ENCODE measurements around the gene CTNND2.

CTNND2 gene

DNA sequence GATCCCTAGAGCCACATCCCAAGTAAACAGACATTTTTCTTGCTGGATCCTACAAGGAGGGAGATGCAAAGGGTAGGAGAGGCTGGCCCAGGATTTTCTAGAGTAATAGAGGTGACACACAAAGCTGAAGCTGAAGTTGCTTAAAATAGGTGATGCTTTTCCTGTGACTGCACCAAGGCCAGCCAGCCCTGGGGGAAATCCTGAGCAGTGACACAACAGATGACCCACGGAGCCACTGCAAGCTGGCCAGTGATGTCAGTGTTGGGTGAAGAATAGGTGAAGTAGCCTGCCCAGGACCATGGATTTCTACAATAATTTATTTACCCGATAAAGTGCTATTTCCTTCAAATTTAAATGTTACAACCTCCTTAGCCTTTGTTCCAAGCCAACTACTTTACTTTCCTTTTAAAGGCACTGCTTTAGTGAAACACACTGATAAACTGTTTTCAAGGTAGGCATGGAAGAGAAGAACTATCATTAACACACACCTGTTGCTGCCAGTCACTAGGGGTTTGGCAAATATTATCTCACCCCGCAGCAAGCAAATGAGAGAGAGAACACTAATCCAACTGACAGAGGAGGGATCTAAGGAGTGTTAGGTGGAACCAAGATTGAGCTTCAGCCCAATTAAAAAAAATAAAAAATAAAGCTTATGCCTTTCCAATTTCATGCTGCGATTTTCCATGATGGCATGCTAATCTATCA is 123.5 kb downstream of the CTNND2 start:
- no peak for DNase-seq (ENCODE audit: low read depth)

GRCh38 chr5:11777096-11777495 is 127.2 kb downstream of the CTNND2 start:
- no peak for DNase-seq (ENCODE audit: low read depth)

- no peak for DNase-seq (ENCODE audit: low read depth)
Observed at GRCh38 chr5:11770310-11770709, 133.9 kb downstream of the CTNND2 start.

DNA sequence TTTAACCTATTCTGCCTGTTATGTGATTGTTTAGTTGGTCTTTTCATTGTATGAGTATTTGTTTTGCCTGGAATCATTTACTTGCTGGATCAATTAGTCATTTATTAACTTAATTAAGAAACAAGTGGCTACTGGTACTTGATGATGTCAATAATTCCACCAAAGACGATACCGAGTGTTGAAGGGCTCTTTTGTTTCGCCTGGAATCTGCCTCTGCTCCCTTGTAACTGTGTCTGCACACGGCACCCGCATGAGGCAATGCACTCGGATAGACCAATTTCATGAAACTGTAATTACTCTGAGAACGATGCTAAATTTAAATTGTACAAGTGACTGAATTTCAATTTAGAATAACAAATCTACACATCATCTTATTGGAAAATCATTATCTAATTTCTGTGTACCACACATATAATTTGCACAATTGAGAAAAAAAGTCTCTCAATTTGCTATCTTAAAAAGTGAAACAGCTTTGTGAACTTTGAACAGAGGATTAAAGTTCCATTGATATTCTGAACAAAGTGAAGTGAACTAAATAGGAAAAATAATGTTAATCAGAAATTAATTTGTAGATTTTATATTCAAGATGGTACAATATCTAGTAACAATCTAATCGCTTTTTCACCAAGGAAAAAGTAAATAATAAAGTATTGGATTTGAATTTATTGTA is 143.2 kb downstream of the CTNND2 start:
- DNase-seq (ENCODE audit: low read depth), result no peak

DNA sequence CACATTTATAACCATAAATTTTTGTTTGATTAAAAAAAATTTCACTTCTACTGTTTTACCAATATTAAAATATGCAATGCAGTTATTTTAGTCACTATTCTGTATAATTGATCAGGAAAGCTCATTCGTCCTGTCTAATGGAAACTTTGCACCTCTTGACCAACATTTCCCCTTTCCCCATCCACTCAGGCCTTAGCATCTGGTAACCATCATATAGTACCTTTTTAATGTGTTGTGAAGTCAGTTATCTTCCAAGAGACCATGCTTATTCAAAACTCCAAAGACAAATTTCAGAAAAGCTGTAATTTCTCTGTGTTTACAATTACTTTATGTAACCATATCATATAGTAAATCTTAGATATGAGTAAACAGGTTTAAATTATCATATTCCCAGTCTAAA is 145.9 kb downstream of the CTNND2 start:
- DNase-seq (ENCODE audit: low read depth), result no peak

DNA sequence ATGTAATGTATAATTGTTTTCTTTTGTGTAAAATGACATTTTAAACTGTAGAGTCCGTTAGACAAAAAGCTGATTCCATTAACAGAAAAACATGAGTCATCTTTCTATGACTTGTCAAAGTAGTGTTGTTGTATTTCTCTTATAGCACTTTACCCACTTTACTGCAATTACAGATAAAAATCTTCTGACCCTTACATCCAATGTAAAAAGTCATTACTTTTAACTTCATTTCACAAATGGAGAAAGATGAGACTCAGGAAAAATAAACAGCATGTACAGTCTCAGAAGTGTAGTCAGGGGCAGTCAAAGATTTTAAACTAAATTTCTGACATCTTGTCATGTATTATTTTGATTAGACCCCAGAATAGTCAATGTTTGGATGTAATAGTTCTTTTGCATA is 146.6 kb downstream of the CTNND2 start:
- DNase-seq (ENCODE audit: low read depth), result no peak

- no peak for DNase-seq (ENCODE audit: low read depth)
Observed at GRCh38 chr5:11737010-11737409, 167.2 kb downstream of the CTNND2 start.

DNA sequence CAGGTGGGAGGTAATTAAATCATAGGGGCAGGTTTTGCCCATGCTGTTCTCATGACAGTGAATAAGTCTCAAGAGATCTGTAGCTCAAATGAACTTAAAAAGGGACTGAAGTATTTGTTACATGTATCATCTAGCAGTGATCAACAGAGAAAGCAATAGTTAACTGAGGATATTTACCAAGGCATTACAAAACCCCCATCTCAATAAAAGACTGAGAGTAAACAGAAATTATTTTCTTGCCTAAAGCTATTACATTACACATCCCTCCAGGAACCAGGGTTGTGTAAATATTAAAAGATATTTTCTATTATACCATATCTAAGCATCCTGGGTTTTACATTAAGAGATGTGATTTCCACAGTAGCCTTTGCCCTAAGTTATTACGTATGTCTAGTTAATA is 169.9 kb downstream of the CTNND2 start:
- DNase-seq (ENCODE audit: low read depth), result no peak

DNA sequence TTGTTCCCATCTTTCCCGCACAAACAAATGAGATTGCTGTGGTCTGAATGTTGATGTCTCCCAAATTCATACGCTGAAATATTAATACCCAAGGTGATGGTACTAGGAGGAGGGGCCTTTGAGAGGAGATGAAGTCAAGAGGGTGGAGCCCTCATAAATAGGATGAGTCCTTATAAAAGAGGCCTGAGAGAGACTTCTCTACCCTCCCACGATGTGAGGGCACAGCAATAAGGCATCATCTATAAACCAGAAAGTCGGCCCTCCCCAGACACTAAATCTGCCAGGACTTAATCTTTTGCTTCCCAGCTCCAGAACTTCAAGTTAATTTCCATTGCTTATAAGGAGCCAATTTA is 170.4 kb downstream of the CTNND2 start:
- DNase-seq (ENCODE audit: low read depth), result no peak

GRCh38 chr5:11733185-11733839 is 170.9 kb downstream of the CTNND2 start:
- no peak for DNase-seq (ENCODE audit: low read depth)

- no peak for DNase-seq (ENCODE audit: low read depth)
Observed at GRCh38 chr5:11724940-11725339, 179.3 kb downstream of the CTNND2 start.

DNA sequence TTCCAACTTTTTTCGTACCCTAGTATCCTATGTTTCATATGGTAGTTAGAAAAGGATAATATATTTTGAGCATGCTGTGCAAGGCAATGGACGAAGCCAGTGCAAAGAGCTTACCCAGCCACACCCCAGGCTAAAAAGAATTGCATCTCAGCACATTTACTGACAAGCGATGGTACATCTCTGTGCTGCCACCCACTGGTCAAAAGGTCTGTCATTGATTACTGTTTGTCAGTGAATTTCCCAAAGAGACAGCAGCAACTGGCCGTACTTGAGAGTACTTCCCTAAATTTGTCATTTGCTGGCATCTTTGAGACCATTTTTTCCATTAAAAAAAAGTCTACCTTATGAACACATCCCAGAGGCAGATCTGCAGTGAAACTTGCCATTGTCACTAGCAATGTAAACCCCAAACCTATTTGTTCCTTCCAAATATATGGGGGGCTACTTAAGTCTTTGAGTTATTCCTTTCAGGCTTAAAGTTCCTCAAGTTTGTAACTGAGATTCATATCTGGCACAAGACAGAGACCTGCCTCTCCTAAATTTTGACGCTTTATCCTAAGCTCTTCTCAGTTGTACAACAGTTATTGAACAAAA is 184.3 kb downstream of the CTNND2 start:
- DNase-seq (ENCODE audit: low read depth), result no peak

GRCh38 chr5:11715461-11716196 is 188.6 kb downstream of the CTNND2 start:
- DNase-seq (ENCODE audit: low read depth), result no peak

GRCh38 chr5:11711932-11712331 is 192.3 kb downstream of the CTNND2 start:
- DNase-seq (ENCODE audit: low read depth), result no peak

DNA sequence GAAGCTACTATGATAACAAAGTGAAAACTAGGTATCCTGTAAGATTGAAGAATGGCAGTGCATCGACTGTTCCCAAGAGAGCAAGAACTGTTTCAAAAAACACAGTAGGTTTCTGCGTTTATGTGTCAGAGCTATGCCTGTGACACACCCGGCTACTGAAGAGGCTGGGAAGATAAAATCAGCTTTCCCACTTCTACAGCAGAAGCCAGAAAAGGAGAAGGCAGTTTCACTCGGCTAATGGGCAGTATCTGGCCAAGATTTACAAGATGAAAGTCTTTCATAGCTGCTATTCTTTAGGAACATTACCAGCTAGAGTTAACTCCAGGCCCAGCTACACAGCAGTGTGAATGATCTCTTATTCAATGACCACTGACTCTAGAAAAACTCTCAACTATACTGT is 195.2 kb downstream of the CTNND2 start:
- no peak for DNase-seq (ENCODE audit: low read depth)

- DNase-seq (ENCODE audit: low read depth), result no peak
Observed at GRCh38 chr5:11704916-11705315, 199.3 kb downstream of the CTNND2 start.

DNA sequence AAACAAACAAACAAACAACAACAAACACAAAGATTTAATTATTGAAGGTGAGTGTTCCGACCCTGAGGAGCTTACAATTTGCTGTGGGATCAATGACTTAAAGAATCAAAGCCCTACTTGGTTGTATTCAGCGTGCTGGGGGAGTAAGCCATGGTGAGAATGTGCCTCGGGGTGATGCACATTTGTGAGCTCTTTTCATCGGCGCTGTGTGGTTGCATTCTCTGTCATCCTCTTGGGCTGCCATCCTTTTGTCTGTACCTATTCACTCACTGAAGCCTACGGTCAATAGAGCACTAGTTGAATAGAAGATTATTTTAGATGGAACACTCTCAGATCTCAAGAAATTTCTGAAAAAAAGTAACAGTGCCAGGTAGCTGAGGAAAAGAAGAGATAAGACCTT is 203.9 kb downstream of the CTNND2 start:
- no peak for DNase-seq (ENCODE audit: low read depth)

DNA sequence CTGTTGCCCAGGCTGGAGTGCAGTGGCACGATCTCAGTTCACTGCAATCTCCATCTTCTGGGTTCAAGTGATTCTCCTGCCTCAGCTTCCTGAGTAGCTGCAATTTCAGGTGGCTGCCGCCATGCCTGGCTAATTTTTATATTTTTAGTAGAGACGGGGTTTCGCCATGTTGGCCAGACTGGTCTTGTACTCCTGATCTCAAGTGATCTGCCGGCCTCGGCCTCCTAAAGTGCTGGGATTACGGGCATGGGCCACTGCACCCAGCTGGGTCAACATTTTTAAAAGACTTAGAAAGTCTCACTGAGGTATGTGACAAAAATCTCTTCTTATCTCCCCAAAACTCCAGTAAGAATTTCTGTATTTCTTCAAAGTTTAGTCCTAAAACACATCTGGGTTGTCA is 211.6 kb downstream of the CTNND2 start:
- DNase-seq (ENCODE audit: low read depth), result no peak

DNA sequence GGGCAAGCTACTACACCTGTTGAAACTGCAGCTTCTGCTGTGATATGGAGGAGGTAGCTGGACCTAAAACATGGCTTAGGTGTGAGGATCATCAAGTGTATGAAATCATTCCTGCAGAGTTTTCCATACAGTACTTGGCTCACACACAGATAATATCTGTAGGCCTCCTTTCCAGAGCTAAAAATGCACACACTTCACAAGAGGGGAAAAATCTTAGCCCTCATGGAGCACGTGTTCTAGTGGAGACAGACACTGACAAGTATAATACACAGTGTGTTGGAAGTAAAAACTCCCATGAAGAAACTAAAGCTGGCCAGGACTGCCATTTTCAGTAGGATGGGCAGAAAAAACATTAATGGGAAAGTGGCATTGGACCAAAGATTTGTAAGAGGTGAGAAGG is 216.7 kb downstream of the CTNND2 start:
- DNase-seq (ENCODE audit: low read depth), result no peak

GRCh38 chr5:11684607-11685006 is 219.6 kb downstream of the CTNND2 start:
- DNase-seq (ENCODE audit: low read depth), result no peak

DNA sequence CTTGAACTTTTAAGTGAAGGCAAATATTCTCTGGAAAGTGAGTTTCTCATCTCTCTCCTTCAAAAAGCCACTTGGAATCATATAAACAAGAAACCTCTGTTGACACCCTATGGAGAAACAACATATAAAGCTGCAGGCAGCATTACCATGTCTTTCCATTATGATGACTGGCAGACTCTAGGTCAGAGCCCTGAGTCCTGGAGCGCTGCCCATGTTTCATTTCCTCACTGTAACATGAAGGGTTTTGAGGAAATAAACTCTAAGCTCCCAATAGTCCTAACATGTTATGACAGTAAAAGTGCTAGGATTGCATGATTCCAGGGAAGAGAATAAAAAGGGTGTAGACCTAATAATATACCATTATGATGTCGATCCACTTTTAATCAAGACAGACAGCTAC is 220.6 kb downstream of the CTNND2 start:
- no peak for DNase-seq (ENCODE audit: low read depth)

GRCh38 chr5:11681796-11682195 is 222.4 kb downstream of the CTNND2 start:
- no peak for DNase-seq (ENCODE audit: low read depth)
